ENCODE data around the gene PLPP2.

The PLPP2 gene

GRCh38 chr19:315811-316210, 24.6 kb upstream of the PLPP2 start:
- DNase-seq (ENCODE audit: low read depth in 2 of 2), result no peak

GRCh38 chr19:313988-314815, 23.0 kb upstream of the PLPP2 start:
- DNase-seq (ENCODE audit: low read depth in 2 of 2), result no peak

GRCh38 chr19:313169-313987, 22.2 kb upstream of the PLPP2 start:
- DNase-seq (ENCODE audit: low read depth in 2 of 2), result no peak

DNA sequence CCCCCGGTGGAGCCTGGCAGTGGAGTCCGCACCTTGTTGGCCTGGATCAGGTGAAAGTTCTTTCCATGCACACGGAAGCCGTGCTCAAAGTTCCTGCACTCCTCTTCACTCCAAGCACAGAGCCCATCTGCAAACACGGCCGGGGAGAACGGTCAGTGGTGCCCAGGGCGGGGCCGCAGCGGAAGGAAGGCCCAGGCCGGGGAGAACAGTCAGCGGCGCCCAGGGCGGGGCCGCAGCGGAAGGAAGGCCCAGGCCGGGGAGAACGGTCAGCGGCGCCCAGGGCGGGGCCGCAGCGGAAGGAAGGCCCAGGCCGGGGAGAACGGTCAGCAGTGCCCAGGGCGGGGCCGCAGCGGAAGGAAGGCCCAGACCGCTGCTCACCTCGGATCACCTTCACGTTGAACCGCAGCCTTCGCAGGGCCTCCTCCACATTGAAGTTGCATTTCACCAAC, 20.6 kb upstream of the PLPP2 start:
- no peak for DNase-seq (ENCODE audit: low read depth in 2 of 2)

DNA sequence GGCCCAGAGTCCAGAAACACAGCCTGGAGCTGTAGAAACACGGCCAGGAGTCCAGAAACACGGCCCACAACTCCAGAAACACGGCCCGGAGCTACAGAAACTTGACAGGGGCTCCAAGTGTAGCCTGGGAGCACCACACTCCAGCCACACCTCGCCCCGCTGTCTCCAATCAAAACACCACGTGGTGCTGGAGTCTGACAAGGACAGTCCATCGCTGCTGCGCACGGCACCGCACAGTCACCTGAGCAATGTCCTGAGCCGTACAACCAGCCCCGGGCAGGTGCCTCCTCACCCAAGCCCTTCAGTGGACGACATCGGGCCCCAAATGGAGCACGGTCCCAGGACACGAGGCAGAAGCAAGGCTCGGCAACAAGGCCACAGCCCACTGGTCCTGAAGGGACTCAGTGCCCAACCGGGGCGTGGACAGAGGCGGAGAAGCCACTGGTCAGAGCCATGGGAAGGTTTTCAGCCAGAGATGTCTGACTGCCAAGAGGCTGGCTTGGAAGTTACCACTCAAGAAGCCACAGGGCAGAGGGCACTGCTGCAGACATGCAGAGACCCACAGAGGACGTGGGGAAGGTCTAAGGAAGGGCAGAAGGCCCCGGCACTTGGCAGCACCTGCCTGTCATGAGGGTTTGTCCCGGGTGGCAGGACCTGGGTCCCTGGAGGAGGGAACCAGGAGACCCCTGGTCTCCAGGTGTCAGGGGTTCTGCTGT, 19.7 kb upstream of the PLPP2 start:
- no peak for DNase-seq (ENCODE audit: low read depth in 2 of 2)

DNA sequence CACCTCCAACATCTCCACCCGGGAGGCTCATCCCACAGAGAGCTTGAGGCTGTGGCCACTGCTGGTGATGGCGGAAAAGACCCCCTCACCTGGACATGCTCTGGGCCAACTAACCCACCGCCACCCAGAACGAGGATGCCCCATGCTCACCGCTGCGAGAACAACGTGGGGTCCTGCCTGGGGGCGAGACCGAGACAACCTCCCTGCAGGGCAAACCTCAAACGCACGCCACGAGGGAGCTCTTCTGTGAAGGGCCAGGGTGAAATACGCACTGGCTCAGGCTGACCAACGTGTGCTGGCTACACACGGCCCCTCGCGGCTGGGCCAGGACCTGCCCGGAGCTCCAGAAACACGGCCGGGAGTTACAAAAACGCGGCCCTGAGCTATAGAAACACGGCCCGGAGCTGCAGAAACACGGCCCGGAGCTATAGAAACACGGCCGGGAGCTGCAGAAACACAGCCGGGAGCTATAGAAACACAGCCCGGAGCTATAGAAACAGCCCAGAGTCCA, 19.0 kb upstream of the PLPP2 start:
- no peak for DNase-seq (ENCODE audit: low read depth in 2 of 2)

DNA sequence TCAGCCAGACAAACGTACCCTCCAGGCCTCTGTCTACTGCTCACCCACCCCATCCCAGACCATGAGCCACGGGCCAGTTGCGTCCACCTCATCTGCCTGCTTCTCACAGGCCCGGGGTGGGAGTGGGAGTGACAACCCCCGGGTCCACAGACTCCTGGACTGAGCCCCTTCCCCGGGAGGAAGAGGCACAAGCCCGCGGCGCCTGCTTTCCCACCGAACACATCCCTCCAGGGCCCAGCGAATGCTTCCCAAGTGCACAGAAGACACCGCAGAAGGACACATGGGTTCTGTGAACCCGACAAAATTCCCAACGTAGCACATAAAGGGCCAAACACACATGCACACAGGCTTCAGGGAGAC, 18.0 kb upstream of the PLPP2 start:
- DNase-seq (ENCODE audit: low read depth in 2 of 2), result no peak

- no peak for DNase-seq (ENCODE audit: low read depth in 2 of 2)
These were observed 17.4 kb upstream of the PLPP2 start for GRCh38 chr19:308471-309205.

DNA sequence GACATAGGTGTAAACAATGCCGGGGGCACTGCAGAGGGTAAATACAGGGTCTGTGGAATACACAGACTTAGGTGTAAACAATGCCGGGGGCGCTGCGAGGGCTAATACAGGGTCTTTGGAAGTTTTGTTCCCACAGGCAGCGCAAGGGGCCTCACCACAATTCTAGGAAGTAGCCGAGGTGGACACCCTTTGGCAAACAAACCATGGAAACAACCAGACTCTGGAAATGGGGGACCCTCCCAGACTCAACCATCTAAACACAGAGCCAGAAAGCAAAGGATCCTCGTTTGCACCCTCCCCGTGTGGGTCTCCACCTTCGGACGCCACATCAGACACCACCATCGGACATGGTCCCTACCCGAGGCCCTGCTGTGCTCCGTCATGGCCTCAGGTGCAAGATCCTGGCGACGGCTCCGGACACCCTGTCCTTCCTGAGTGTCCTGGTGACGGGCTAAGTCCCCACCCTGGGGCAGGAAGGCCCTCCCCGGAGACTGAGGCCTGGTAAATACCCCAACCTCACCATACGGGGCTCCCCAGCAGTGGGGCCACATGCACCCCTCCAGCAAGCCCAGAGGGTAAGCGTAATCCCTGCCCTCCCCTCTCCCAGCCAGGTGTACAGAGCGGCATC, 16.7 kb upstream of the PLPP2 start:
- no peak for DNase-seq (ENCODE audit: low read depth in 2 of 2)

GRCh38 chr19:307111-307531, 15.9 kb upstream of the PLPP2 start:
- DNase-seq (ENCODE audit: low read depth in 2 of 2), result no peak

DNA sequence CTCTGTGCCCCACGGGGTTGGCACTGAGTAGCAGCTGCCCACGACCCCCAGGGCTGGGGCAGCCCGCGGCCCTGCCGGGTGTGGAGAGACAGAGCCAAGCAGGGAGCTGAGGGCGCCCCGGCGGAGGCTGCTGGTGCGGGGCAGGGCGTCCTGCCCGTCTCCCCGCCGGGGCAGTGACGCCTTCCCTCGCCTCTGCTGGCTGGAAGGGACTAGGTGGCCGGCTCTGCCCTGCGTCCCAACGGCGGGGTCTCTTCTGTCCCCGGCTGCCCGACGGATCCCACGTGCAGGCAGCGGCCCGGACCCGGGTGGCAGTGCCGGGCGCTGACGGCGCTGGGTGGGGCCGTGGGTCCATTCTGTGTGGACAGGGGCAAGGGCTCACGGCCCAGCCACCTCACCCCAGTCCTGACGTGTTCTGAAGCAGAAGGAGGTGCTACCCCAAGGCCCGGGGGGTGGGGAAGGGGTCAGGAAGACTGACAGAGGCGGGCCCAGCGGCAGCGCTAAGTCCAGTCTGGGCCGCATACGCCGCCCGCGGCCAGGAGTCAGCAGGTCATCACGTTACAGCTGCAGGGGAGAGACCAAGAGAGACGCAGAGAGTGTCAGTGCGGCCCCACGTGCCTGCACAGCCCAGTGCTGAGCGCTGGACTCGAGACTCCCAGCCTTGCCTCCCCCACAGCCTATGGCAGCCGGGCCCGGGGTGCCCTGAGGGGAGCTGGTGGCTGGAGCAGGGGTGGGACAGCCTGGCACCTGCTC, 15.1 kb upstream of the PLPP2 start:
- DNase-seq (ENCODE audit: low read depth in 2 of 2), result no peak

- no peak for DNase-seq (ENCODE audit: low read depth in 2 of 2)
These were observed 14.3 kb upstream of the PLPP2 start for GRCh38 chr19:305240-306150.

DNA sequence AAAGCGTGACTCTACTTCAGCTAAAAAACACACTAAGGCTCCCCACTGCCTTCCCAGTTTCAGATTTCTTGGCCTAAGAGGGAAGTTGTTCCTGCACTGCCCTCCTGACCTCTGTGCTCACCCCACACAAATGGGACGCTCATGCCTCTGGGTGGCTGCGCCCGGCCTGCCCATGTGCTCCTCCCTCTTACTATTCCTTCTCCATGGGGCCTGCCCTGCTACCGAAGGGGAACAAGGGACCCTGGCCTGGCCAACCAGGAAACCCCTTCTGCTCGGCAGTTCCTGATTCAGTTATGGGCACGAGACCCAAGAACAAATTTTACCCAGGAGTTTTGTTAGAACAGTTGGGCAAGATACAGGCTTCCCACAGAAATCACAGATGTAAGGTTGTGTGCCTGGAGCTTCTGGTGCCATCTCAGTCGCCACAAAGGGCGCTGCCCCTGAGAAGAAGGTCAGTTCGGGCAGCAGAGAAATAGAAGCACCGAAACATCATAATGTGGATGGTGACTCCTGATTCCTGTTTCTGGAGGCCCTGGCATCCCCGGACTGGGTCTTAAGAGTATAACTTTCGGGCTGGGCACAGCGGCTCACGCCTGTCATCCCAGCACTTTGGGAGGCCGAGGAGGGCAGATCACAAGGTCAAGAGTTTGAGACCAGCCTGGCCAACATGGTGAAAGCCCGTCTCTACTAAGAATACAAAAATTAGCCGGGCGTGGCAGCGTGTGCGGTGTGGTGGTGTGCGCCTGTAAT, 5.4 kb upstream of the PLPP2 start:
- no peak for DNase-seq (ENCODE audit: low read depth in 2 of 2)

DNA sequence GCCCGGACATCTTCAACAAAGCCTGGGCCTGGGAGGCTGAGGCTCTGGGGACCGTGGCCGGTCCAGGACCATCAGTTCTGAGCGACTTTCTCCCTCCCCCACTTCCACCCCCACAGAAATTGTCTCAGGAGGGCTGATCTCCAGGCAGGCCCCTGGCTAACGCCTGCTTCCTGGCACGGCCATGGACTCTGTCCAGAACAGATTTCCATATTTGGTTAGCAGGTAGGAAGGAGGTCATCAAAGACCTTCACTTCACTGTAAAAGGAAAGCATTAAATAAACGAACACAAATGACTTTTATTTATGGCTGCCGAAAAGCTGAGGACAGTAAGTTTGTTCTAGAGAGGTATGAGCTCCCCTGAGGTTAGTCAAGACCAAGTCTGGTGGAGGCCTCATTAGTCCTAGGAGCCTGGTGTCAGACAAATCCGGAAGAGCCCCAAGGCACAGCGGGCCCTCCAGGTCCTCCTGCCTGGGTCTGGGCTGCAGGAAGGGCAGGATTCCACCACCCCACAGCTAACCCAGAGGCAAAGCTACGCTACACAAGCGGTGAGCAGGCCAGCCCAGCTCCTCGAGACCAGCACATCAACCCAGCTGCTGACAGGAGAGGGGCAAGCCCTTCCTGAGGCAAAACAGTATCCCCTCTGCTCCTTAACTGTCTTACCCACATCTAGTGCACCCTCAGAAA, 4.6 kb upstream of the PLPP2 start:
- DNase-seq (ENCODE audit: low read depth in 2 of 2), result no peak

GRCh38 chr19:294946-295686, 3.9 kb upstream of the PLPP2 start:
- DNase-seq (ENCODE audit: low read depth in 2 of 2), result no peak

- no peak for DNase-seq (ENCODE audit: low read depth in 2 of 2)
These were observed 3.2 kb upstream of the PLPP2 start for GRCh38 chr19:294341-294945.

Data from fibroblast of skin of left biceps (primary cell).